LNCaP clone FGC (cell line): ENCODE measurements around the gene DOCK4.

Source experiments
- DNase-seq: peaks from one replicate; pipeline ENCODE4 v3.0.0-alpha.2; 2011; ENCODE audit warnings: low read depth
- H3K4me3 ChIP-seq: 2 replicates; pipeline ENCODE4 v1.5.1; 2011; ENCODE audit warnings: mild to moderate bottlenecking, low read depth, low read length, control low read depth
- CTCF ChIP-seq: IDR thresholded peaks from 2 replicates; pipeline ENCODE4 v1.5.1; 2012; ENCODE audit warnings: mild to moderate bottlenecking; ENCODE audit not compliant: control insufficient read depth, insufficient read depth; ENCODE audit errors: extremely low read depth

The DOCK4 gene

GRCh38 chr7:111987115-111987826 lies 218.9 kb downstream of the DOCK4 start:
- DNase-seq: no peak
- no peak for TF ChIP-seq CTCF
- no peak overlapping the region for H3K4me3 ChIP-seq

GRCh38 chr7:111986601-111987000 lies 219.6 kb downstream of the DOCK4 start:
- DNase-seq: no peak
- TF ChIP-seq CTCF: no peak
- H3K4me3 ChIP-seq: no peak overlapping the region

GRCh38 chr7:111985798-111986197 lies 220.4 kb downstream of the DOCK4 start:
- H3K4me3 ChIP-seq: no peak overlapping the region
- no peak for TF ChIP-seq CTCF
- no peak for DNase-seq

- no peak overlapping the region for H3K4me3 ChIP-seq
- DNase-seq: no peak
- no peak for TF ChIP-seq CTCF
Measured at GRCh38 chr7:111982804-111983203, 223.4 kb downstream of the DOCK4 start.

GRCh38 chr7:111982133-111982532 lies 224.1 kb downstream of the DOCK4 start:
- H3K4me3 ChIP-seq: no peak overlapping the region
- no peak for DNase-seq
- no peak for TF ChIP-seq CTCF

- DNase-seq: no peak
- H3K4me3 ChIP-seq: no peak overlapping the region
- no peak for TF ChIP-seq CTCF
Measured at GRCh38 chr7:111980725-111981124, 225.5 kb downstream of the DOCK4 start.

GRCh38 chr7:111975346-111975745 lies 230.9 kb downstream of the DOCK4 start:
- no peak for TF ChIP-seq CTCF
- no peak for DNase-seq

More at GRCh38 chr7:111975346-111975745, 230.9 kb downstream of the DOCK4 start:
- no peak overlapping the region for H3K4me3 ChIP-seq
